Panc1 (cell line): Measurements from ENCODE around the gene CCDC9B.

Source experiments
- POLR2AphosphoS5 ChIP-seq: IDR thresholded peaks from 2 replicates; pipeline ENCODE4 v1.6.1; 2012; ENCODE audit warnings: mild to moderate bottlenecking, low read depth, low read length, moderate library complexity
- REST ChIP-seq, 2 experiments: IDR thresholded peaks; 2 replicates each; pipeline ENCODE4 v1.6.1; 2011 to 2012; ENCODE audit warnings: low read depth in 2 of 2, control low read depth in 1 of 2, low read length in 1 of 2, mild to moderate bottlenecking in 1 of 2, moderate library complexity in 1 of 2; ENCODE audit not compliant: insufficient read depth in 1 of 2
- TF ChIP-seq, protein P1 (sequence below): fragments of 450-650 bp; IDR thresholded peaks from 2 replicates; pipeline ENCODE4 v1.5.1; 2017; ENCODE audit warnings: mild to moderate bottlenecking

DNA sequence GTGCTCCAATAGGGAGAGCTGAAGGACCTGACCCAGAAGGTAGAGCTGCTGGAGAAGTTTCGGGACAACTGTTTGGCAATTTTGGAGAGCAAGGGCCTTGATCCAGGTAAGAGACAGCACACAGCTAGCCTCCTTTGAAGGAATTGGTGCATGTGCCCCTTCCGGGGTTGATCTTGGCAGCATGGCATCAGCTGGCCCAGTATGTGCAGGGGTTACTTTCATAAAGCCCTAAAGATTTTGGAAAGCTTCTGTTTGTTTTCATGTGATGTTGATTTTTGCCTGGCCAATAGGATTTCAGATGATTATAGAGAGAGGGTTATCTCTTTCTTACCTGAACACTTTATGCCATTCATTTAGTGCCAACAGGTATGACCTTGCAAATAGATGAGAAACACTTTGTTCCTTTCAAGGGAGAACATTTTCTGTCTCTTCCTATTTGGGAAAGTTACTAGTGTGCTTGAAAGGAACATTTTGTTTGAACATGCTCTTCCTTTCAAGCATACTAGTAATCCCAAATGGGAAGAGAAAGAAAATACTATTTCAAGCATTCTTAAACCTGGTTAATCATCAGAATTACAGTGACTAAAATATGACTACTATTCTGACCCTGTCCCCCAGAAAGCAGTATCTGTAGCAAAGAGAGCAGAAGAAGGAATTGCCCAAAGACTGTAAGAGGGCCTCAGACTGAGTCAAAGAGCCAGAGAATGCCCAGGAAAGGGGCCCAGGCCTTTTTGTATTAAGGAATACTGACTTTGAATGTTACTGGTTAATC lies 49.3 kb upstream of the CCDC9B start:
- TF ChIP-seq, protein P1, sequence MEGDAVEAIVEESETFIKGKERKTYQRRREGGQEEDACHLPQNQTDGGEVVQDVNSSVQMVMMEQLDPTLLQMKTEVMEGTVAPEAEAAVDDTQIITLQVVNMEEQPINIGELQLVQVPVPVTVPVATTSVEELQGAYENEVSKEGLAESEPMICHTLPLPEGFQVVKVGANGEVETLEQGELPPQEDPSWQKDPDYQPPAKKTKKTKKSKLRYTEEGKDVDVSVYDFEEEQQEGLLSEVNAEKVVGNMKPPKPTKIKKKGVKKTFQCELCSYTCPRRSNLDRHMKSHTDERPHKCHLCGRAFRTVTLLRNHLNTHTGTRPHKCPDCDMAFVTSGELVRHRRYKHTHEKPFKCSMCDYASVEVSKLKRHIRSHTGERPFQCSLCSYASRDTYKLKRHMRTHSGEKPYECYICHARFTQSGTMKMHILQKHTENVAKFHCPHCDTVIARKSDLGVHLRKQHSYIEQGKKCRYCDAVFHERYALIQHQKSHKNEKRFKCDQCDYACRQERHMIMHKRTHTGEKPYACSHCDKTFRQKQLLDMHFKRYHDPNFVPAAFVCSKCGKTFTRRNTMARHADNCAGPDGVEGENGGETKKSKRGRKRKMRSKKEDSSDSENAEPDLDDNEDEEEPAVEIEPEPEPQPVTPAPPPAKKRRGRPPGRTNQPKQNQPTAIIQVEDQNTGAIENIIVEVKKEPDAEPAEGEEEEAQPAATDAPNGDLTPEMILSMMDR = no peak
- TF ChIP-seq POLR2AphosphoS5 (no peak), REST (IDR thresholded peaks at IDR 0.05; ENCODE audit: insufficient read depth in 1 of 2, low read depth in 2 of 2, low read length in 1 of 2) (no peak)
